Hepatocyte (in vitro differentiated cells): ENCODE data around the gene SUGCT. TPM values are rescaled to one million over a fixed set of nuclear protein-coding genes. Genes with fewer than 3 reads are reported as not detected.

Experiments
- DNase-seq: peaks from one replicate; pipeline ENCODE4 v3.0.0-alpha.2; 2016; ENCODE audit warnings: low spot score
- H2AFZ ChIP-seq: fragments of 200-600 bp; sonication (generic); 2 replicates; pipeline ENCODE4 v1.6.0; 2016; ENCODE audit warnings: antibody characterized with exemption, mild to moderate bottlenecking
- H3K27ac ChIP-seq: fragments of 200-600 bp; sonication (generic); 2 replicates; pipeline ENCODE4 v1.5.1; 2016; ENCODE audit warnings: mild to moderate bottlenecking
- H3K27me3 ChIP-seq: fragments of 200-600 bp; sonication (generic); 2 replicates; pipeline ENCODE4 v1.6.1; 2016
- H3K36me3 ChIP-seq: fragments of 200-600 bp; sonication (generic); replicated peaks from 2 replicates; pipeline ENCODE4 v1.5.1; 2016; ENCODE audit warnings: low read depth; ENCODE audit not compliant: insufficient read depth
- H3K4me1 ChIP-seq: fragments of 200-600 bp; sonication (generic); 2 replicates; pipeline ENCODE4 v1.5.1; 2016; ENCODE audit warnings: mild to moderate bottlenecking, moderate library complexity; ENCODE audit not compliant: insufficient read depth
- H3K4me2 ChIP-seq: fragments of 200-600 bp; sonication (generic); 2 replicates; pipeline ENCODE4 v1.6.0; 2016
- H3K4me3 ChIP-seq: fragments of 200-600 bp; sonication (generic); 2 replicates; pipeline ENCODE4 v1.5.1; 2016; ENCODE audit warnings: mild to moderate bottlenecking
- H3K79me2 ChIP-seq: fragments of 200-600 bp; sonication (generic); 2 replicates; pipeline ENCODE4 v1.6.0; 2017; ENCODE audit warnings: mild to moderate bottlenecking
- H3K9me2 ChIP-seq: fragments of 200-600 bp; sonication (generic); replicated peaks from 2 replicates; pipeline ENCODE4 v1.6.0; 2017; ENCODE audit warnings: mild to moderate bottlenecking; ENCODE audit not compliant: insufficient read depth
- H3K9me3 ChIP-seq: fragments of 200-600 bp; sonication (generic); 2 replicates; pipeline ENCODE4 v1.5.1; 2016; ENCODE audit warnings: low read depth, mild to moderate bottlenecking
- H4K20me1 ChIP-seq: fragments of 200-600 bp; sonication (generic); 2 replicates; pipeline ENCODE4 v1.6.0; 2016; ENCODE audit warnings: mild to moderate bottlenecking; ENCODE audit not compliant: insufficient read depth, poor library complexity, severe bottlenecking
- EZH2 ChIP-seq: fragments of 200-600 bp; sonication (generic); IDR thresholded peaks from 2 replicates; pipeline ENCODE4 v1.6.1; 2016; ENCODE audit warnings: antibody characterized with exemption, mild to moderate bottlenecking, borderline replicate concordance
- EZH2phosphoT487 ChIP-seq: fragments of 200-600 bp; sonication (generic); IDR thresholded peaks from one replicate; pipeline ENCODE4 v1.6.1; 2018; ENCODE audit warnings: antibody characterized with exemption, mild to moderate bottlenecking, low read depth, moderate library complexity; ENCODE audit not compliant: unreplicated experiment, severe bottlenecking
- WGBS: methylation state at CpG from one replicate; pipeline ENCODE4 v1.1.6; 2016; ENCODE audit warnings: low lambda C conversion rate; ENCODE audit errors: missing lambda C conversion rate; 5-methylcytosine and 5-hydroxymethylcytosine counted together
- polyA plus RNA-seq: library from polyadenylated mRNA; unstranded; fragments of >200 nt; fragmentation: Nextera tagmentation; extraction: Ambion mirVana; gene quantifications from 2 replicates; pipeline ENCODE4 v1.2.1, GENCODE V29; 2016
- total RNA-seq: library from RNA; depleted of rRNA; stranded (reverse); fragments of >200 nt; gene quantifications from 2 replicates; pipeline ENCODE4 v1.2.3, GENCODE V29; 2014
- TF ChIP-seq, protein P1 (sequence below): fragments of 200-600 bp; sonication (generic); IDR thresholded peaks from 2 replicates; pipeline ENCODE4 v1.5.1; 2016; ENCODE audit warnings: antibody characterized with exemption, mild to moderate bottlenecking; ENCODE audit not compliant: poor library complexity

Gene SUGCT
- total and polyA plus RNA-seq, 2 experiments from 2014 or later = 5.1 to 12.0 TPM

- Histone ChIP-seq H4K20me1 (no peaks in the 10 kb centered on the region), H3K4me1 (peaks cover 6% of the 10 kb centered on the region), H3K27ac (no peak overlapping the region), H3K36me3 (no peaks in the 10 kb centered on the region), H3K4me2 (no peak overlapping the region), H2AFZ (no peak overlapping the region), H3K79me2 (no peaks in the 10 kb centered on the region), H3K9me2 (no peaks in the 10 kb centered on the region), H3K4me3 (no peak overlapping the region), H3K9me3 (no peaks in the 10 kb centered on the region), H3K27me3 (no peaks in the 10 kb centered on the region)
- DNase-seq = no peak
- WGBS = 73% methylated on average over 15 of the region's 15 CpGs
- TF ChIP-seq, protein P1, sequence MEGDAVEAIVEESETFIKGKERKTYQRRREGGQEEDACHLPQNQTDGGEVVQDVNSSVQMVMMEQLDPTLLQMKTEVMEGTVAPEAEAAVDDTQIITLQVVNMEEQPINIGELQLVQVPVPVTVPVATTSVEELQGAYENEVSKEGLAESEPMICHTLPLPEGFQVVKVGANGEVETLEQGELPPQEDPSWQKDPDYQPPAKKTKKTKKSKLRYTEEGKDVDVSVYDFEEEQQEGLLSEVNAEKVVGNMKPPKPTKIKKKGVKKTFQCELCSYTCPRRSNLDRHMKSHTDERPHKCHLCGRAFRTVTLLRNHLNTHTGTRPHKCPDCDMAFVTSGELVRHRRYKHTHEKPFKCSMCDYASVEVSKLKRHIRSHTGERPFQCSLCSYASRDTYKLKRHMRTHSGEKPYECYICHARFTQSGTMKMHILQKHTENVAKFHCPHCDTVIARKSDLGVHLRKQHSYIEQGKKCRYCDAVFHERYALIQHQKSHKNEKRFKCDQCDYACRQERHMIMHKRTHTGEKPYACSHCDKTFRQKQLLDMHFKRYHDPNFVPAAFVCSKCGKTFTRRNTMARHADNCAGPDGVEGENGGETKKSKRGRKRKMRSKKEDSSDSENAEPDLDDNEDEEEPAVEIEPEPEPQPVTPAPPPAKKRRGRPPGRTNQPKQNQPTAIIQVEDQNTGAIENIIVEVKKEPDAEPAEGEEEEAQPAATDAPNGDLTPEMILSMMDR = no peak
- TF ChIP-seq EZH2phosphoT487 (no peak), EZH2 (no peak)
Observed at GRCh38 chr7:40644454-40645188, 509.8 kb downstream of the SUGCT start.

DNA sequence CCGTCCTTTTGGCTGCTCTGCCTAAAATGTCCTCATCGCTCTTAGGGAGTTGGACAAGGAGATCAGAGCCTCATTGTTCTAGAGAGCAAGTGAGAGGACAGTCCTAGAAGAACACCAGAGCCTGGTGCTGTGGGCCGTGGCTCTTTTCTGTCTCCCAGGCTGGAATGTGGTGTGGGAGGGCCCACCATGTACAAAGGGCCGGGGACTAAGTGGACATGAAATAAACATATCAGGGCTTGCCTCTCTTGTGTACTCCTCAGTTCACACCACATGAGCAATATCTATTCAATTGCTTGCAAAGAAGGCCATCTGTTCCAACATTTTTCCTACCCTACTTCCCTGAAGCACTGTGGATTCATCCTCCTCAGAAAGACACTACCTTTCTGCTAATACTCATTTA lies 510.4 kb downstream of the SUGCT start:
- DNase-seq = no peak
- H3K9me3 ChIP-seq = no peaks in the 10 kb centered on the region
- H3K27ac ChIP-seq = no peak overlapping the region
- H2AFZ ChIP-seq = no peak overlapping the region
- no peaks in the 10 kb centered on the region for H3K36me3 ChIP-seq
- peaks cover 6% of the 10 kb centered on the region for H3K4me1 ChIP-seq
- 82% methylated on average over 4 of the region's 4 CpGs for WGBS
- H3K4me2 ChIP-seq = no peak overlapping the region
- H4K20me1 ChIP-seq = no peaks in the 10 kb centered on the region
- H3K27me3 ChIP-seq = no peaks in the 10 kb centered on the region
- TF ChIP-seq EZH2phosphoT487 (no peak), EZH2 (no peak)
- TF ChIP-seq, protein P1 = no peak
- no peaks in the 10 kb centered on the region for H3K9me2 ChIP-seq
- H3K4me3 ChIP-seq = no peak overlapping the region
- no peaks in the 10 kb centered on the region for H3K79me2 ChIP-seq

- no peaks in the 10 kb centered on the region for H3K27me3 ChIP-seq
- no peaks in the 10 kb centered on the region for H3K9me3 ChIP-seq
- TF ChIP-seq, protein P1 = no peak
- no peak for TF ChIP-seq EZH2
- TF ChIP-seq EZH2phosphoT487 = no peak
- no peaks in the 10 kb centered on the region for H4K20me1 ChIP-seq
- WGBS = 73% methylated on average over 2 of the region's 2 CpGs
- H3K27ac ChIP-seq = no peak overlapping the region
- H3K9me2 ChIP-seq = no peaks in the 10 kb centered on the region
- no peak overlapping the region for H3K4me2 ChIP-seq
- H3K4me3 ChIP-seq = no peak overlapping the region
- no peaks in the 10 kb centered on the region for H3K79me2 ChIP-seq
- H3K4me1 ChIP-seq = peaks cover under 1% of the 10 kb centered on the region
- no peak overlapping the region for H2AFZ ChIP-seq
- DNase-seq = no peak
- no peaks in the 10 kb centered on the region for H3K36me3 ChIP-seq
Observed at GRCh38 chr7:40646717-40647116, 511.9 kb downstream of the SUGCT start.
